Astrocyte (in vitro differentiated cells and primary cell): ENCODE measurements around the gene KPNA1. TPM values are rescaled to one million over a fixed set of nuclear protein-coding genes. Genes with fewer than 3 reads are reported as not detected.

ENCODE experiments used
- DNase-seq: peaks from one replicate; pipeline ENCODE4 v3.0.0-alpha.2; 2010; ENCODE audit warnings: low read depth
- FAIRE-seq: peaks from 2 replicates; lab custom pipeline; 2011; peaks lifted over from hg19 to GRCh38; lab: Jason Lieb, UNC
- H2AFZ ChIP-seq: 2 replicates; pipeline ENCODE4 v1.6.0; 2012; ENCODE audit warnings: low read depth, low read length, inconsistent platforms
- H3K27ac ChIP-seq: 2 replicates; pipeline ENCODE4 v1.5.1; 2011; ENCODE audit warnings: low read depth, low read length, inconsistent platforms
- H3K27me3 ChIP-seq: 2 replicates; pipeline ENCODE4 v1.6.0; 2011; ENCODE audit warnings: low read length, inconsistent platforms; ENCODE audit not compliant: insufficient read depth
- H3K36me3 ChIP-seq: 2 replicates; pipeline ENCODE4 v1.5.1; 2011; ENCODE audit warnings: low read length, inconsistent platforms; ENCODE audit not compliant: insufficient read depth
- H3K4me1 ChIP-seq: 2 replicates; pipeline ENCODE4 v1.5.1; 2011; ENCODE audit warnings: low read length, inconsistent platforms; ENCODE audit not compliant: insufficient read depth
- H3K4me2 ChIP-seq: 2 replicates; pipeline ENCODE4 v1.6.0; 2012; ENCODE audit warnings: low read length, inconsistent platforms
- H3K4me3 ChIP-seq: 2 replicates; pipeline ENCODE4 v1.5.1; 2011; ENCODE audit warnings: low read depth, mild to moderate bottlenecking, low read length, inconsistent platforms; ENCODE audit not compliant: insufficient read depth
- H3K79me2 ChIP-seq: 2 replicates; pipeline ENCODE4 v1.6.0; 2012; ENCODE audit warnings: mild to moderate bottlenecking, low read length, inconsistent platforms; ENCODE audit not compliant: insufficient read depth
- H3K9ac ChIP-seq: 2 replicates; pipeline ENCODE4 v1.6.0; 2012; ENCODE audit warnings: mild to moderate bottlenecking, low read length, inconsistent platforms
- H3K9me3 ChIP-seq: 2 replicates; pipeline ENCODE4 v1.5.1; 2012; ENCODE audit warnings: low read depth, mild to moderate bottlenecking, low read length, inconsistent platforms; ENCODE audit not compliant: insufficient read depth
- H4K20me1 ChIP-seq: 2 replicates; pipeline ENCODE4 v1.6.0; 2012; ENCODE audit warnings: low read length, inconsistent platforms; ENCODE audit not compliant: insufficient read depth
- H3K27ac Mint-ChIP-seq: one replicate; pipeline ENCODE4 v1.8.0; 2021; ENCODE audit warnings: mild to moderate bottlenecking, mixed read lengths; ENCODE audit not compliant: unreplicated experiment
- H3K27me3 Mint-ChIP-seq: one replicate; pipeline ENCODE4 v1.8.0; 2021; ENCODE audit warnings: low read depth, mixed read lengths; ENCODE audit not compliant: unreplicated experiment
- H3K36me3 Mint-ChIP-seq: one replicate; pipeline ENCODE4 v1.8.0; 2021; ENCODE audit warnings: low read depth, mixed read lengths; ENCODE audit not compliant: unreplicated experiment
- H3K4me1 Mint-ChIP-seq: one replicate; pipeline ENCODE4 v1.8.0; 2021; ENCODE audit warnings: low read depth, mixed read lengths; ENCODE audit not compliant: unreplicated experiment
- H3K4me3 Mint-ChIP-seq: one replicate; pipeline ENCODE4 v1.8.0; 2021; ENCODE audit warnings: mild to moderate bottlenecking, moderate library complexity, mixed read lengths; ENCODE audit not compliant: unreplicated experiment
- H3K9me3 Mint-ChIP-seq: one replicate; pipeline ENCODE4 v1.8.0; 2021; ENCODE audit warnings: mild to moderate bottlenecking, mixed read lengths; ENCODE audit not compliant: unreplicated experiment
- EZH2 ChIP-seq: IDR thresholded peaks from 2 replicates; pipeline ENCODE4 v1.6.1; 2012; ENCODE audit warnings: mild to moderate bottlenecking, low read length, inconsistent platforms; ENCODE audit not compliant: insufficient read depth
- total RNA-seq: library from RNA; stranded (reverse); gene quantifications from 2 replicates; pipeline ENCODE4 v1.2.1, GENCODE V29; 2021
- TF ChIP-seq, protein P1 (sequence below): IDR thresholded peaks from 2 replicates; pipeline ENCODE4 v1.5.1; 2011; ENCODE audit warnings: low read depth, mild to moderate bottlenecking, inconsistent platforms, low read length, moderate library complexity; ENCODE audit not compliant: insufficient read depth

KPNA1 gene
- total RNA-seq, 1 donor from 2014 or later: 165 TPM

- no peak for TF ChIP-seq EZH2
- TF ChIP-seq, protein P1, sequence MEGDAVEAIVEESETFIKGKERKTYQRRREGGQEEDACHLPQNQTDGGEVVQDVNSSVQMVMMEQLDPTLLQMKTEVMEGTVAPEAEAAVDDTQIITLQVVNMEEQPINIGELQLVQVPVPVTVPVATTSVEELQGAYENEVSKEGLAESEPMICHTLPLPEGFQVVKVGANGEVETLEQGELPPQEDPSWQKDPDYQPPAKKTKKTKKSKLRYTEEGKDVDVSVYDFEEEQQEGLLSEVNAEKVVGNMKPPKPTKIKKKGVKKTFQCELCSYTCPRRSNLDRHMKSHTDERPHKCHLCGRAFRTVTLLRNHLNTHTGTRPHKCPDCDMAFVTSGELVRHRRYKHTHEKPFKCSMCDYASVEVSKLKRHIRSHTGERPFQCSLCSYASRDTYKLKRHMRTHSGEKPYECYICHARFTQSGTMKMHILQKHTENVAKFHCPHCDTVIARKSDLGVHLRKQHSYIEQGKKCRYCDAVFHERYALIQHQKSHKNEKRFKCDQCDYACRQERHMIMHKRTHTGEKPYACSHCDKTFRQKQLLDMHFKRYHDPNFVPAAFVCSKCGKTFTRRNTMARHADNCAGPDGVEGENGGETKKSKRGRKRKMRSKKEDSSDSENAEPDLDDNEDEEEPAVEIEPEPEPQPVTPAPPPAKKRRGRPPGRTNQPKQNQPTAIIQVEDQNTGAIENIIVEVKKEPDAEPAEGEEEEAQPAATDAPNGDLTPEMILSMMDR: no peak
- H3K9me3 Mint-ChIP-seq: no peaks in the 10 kb centered on the region
- no peaks in the 10 kb centered on the region for H3K27me3 Mint-ChIP-seq
- no peaks in the 10 kb centered on the region for H3K4me1 ChIP-seq
- H3K4me3 Mint-ChIP-seq: no peak overlapping the region
- no peak overlapping the region for H2AFZ ChIP-seq
- H3K27me3 ChIP-seq: no peaks in the 10 kb centered on the region
- peaks cover 9% of the 10 kb centered on the region for H3K36me3 Mint-ChIP-seq
- peaks cover 89% of the 10 kb centered on the region for H3K79me2 ChIP-seq
- H3K27ac ChIP-seq: no peak overlapping the region
- DNase-seq (no peak), FAIRE-seq (no peak)
- H3K27ac Mint-ChIP-seq: peak overlapping the region; percentile 82
- H3K36me3 ChIP-seq: peaks cover under 1% of the 10 kb centered on the region
- no peak overlapping the region for H3K4me3 ChIP-seq
- peaks cover 42% of the 10 kb centered on the region for H3K4me1 Mint-ChIP-seq
- no peak overlapping the region for H3K9ac ChIP-seq
- H3K9me3 ChIP-seq: no peaks in the 10 kb centered on the region
- H4K20me1 ChIP-seq: peaks cover 81% of the 10 kb centered on the region
- no peak overlapping the region for H3K4me2 ChIP-seq
Measured at GRCh38 chr3:122469659-122470058, 45.1 kb downstream of the KPNA1 start.

DNA sequence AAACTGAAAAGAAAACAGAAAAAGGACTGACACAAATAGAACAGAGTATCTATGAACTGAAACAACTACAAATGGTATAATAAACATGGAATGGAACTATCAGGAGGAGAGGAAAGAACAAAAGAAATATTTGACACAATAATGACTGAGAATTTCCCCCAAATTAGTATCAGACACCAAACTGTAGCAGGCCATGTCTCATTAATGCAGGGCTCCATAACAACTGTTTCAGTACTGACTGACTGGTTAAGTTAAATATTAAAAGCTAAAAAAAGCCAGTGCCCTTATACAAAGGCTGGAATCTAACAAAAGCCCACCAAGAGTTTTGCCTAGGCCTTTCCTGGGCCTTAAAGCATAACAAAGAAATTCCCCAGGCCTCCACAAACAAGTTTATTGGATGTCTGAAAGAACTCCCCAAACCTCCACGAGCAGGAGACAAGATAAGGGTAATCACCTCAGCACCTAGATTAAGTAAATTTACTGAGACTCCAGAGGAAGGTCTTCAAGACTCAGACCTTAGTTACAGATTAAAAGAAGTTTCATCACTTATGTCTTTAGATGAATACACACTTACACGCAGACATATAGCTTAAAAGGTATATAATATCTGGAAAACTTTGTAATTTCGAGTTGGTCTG is 45.7 kb downstream of the KPNA1 start:
- DNase-seq (no peak), FAIRE-seq (no peak)
- Mint-ChIP-seq H3K4me1 (peaks cover 40% of the 10 kb centered on the region), H3K27me3 (no peaks in the 10 kb centered on the region), H3K4me3 (no peak overlapping the region), H3K9me3 (no peaks in the 10 kb centered on the region), H3K36me3 (peaks cover 10% of the 10 kb centered on the region), H3K27ac (peak overlapping the region; percentile 87)
- no peak overlapping the region for H3K4me3 ChIP-seq
- H3K9ac ChIP-seq: no peak overlapping the region
- H2AFZ ChIP-seq: no peak overlapping the region
- no peak overlapping the region for H3K4me2 ChIP-seq
- H3K36me3 ChIP-seq: peaks cover 3% of the 10 kb centered on the region
- H3K9me3 ChIP-seq: no peaks in the 10 kb centered on the region
- peaks cover 75% of the 10 kb centered on the region for H4K20me1 ChIP-seq
- H3K27me3 ChIP-seq: no peaks in the 10 kb centered on the region
- TF ChIP-seq, protein P1: no peak
- TF ChIP-seq EZH2: no peak
- no peaks in the 10 kb centered on the region for H3K4me1 ChIP-seq
- H3K27ac ChIP-seq: no peak overlapping the region
- peaks cover 85% of the 10 kb centered on the region for H3K79me2 ChIP-seq

DNA sequence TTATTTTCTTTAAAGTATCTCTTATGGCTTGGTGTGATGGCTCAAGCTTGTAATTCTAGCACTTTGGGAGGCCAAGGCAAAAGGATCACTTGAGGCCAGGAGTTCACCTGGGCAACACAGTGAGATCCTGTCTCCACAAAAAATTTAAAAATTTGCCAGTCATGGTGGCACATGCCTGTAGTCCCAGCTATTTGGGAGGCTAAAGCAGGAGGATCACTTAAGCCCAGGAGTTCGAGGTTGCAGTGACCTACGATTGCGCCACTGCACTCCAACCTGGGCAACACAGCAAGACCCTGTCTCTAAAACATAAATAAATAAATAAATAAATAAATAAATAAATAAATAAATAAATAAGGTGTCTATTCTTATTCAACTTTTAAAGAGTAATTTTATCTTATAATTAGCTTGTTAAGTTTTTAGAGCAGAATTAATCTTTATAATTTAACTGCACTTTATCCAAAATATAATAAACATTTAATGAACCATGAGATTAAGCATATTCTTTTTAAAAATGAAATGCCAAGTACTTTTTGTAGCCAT is 48.0 kb downstream of the KPNA1 start:
- peaks cover 65% of the 10 kb centered on the region for H3K79me2 ChIP-seq
- FAIRE-seq: no peak

More for the DNA sequence above, 48.0 kb downstream of the KPNA1 start:
- peaks cover 9% of the 10 kb centered on the region for H3K36me3 ChIP-seq
- DNase-seq: no peak
- H3K4me2 ChIP-seq: no peak overlapping the region
- no peak overlapping the region for H3K9ac ChIP-seq
- H3K27ac Mint-ChIP-seq: no peak overlapping the region
- no peak overlapping the region for H2AFZ ChIP-seq
- H3K27me3 ChIP-seq: no peaks in the 10 kb centered on the region
- no peak overlapping the region for H3K4me3 Mint-ChIP-seq
- no peak overlapping the region for H3K27ac ChIP-seq
- H3K27me3 Mint-ChIP-seq: no peaks in the 10 kb centered on the region
- H3K4me1 Mint-ChIP-seq: peaks cover 31% of the 10 kb centered on the region
- no peak overlapping the region for H3K4me3 ChIP-seq
- TF ChIP-seq, protein P1: no peak
- no peak for TF ChIP-seq EZH2
- H3K4me1 ChIP-seq: no peaks in the 10 kb centered on the region
- H3K36me3 Mint-ChIP-seq: peaks cover 10% of the 10 kb centered on the region
- no peaks in the 10 kb centered on the region for H3K9me3 ChIP-seq
- H4K20me1 ChIP-seq: peaks cover 59% of the 10 kb centered on the region
- H3K9me3 Mint-ChIP-seq: no peaks in the 10 kb centered on the region
